HG02840 (cell line): ENCODE results near the gene WSB2.
"Not testable (repeated sequence)": the region's sequence is repeated elsewhere in the genome, so short reads cannot be mapped to it uniquely, and the experiment has no call there.

ENCODE experiments used
- ATAC-seq: cut with Tn5 transposase; IDR thresholded peaks from one replicate; pipeline ENCODE4 v1.9.1; 2021; ENCODE audit warnings: mild to moderate bottlenecking, moderate library complexity, moderate number of reproducible peaks; ENCODE audit not compliant: unreplicated experiment, low FRiP score

WSB2 gene

DNA sequence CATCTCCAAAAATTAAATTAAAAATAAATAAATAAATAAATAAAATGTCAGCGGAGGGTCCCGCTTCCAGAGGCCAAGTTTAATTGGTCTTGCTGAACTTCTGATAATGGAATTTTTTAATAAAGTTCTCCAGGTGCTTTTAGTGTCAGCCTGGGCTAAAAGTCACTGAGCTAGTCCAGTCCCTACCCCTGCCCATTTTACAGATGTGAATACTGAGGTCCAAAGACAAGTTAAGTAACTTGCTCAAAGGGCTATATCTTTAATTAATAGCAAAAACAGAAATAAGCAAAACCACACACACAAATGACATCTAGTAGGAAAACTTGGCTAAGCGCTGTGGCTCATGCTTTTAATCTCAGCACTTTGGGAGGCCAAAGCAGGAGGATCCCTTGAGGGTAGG, 50.1 kb downstream of the WSB2 start:
- no peak for ATAC-seq

DNA sequence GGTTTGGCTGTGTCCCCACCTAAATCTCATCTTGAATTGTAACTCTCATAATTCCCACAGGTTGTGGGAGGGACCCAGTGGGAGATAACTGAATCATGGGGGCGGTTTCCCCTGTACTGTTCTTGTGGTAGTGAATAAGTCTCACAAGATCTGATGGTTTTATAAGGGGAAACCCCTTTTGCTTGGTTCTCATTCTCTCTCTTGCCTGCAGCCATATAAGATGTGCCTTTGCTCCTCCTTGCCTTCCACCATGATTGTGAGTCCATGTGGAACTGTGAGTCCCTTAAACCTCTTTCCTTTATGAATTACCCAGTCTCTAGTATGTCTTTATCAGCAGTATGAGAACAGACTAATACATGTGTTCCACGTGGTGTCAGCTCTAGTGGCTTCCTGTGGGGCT, 61.2 kb downstream of the WSB2 start:
- ATAC-seq: not testable (repeated sequence)

DNA sequence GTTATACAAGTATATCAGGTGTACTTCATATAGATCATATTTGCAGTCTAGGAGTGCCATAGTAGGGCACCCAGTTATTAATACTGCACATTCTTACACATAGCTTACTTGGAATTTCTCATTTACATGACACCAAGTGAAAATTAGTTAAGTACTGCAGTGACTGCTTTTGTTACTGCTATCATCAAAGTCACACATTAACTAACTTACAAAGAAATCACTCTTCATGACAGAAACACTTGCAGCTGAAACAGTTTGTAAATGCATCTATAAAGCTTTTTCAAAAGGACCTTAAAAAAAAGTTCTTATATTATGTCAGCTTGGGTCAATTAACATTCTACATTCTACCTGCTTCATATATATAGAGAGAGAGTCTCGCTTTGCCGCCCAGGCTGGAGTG, 62.3 kb downstream of the WSB2 start:
- no peak for ATAC-seq

DNA sequence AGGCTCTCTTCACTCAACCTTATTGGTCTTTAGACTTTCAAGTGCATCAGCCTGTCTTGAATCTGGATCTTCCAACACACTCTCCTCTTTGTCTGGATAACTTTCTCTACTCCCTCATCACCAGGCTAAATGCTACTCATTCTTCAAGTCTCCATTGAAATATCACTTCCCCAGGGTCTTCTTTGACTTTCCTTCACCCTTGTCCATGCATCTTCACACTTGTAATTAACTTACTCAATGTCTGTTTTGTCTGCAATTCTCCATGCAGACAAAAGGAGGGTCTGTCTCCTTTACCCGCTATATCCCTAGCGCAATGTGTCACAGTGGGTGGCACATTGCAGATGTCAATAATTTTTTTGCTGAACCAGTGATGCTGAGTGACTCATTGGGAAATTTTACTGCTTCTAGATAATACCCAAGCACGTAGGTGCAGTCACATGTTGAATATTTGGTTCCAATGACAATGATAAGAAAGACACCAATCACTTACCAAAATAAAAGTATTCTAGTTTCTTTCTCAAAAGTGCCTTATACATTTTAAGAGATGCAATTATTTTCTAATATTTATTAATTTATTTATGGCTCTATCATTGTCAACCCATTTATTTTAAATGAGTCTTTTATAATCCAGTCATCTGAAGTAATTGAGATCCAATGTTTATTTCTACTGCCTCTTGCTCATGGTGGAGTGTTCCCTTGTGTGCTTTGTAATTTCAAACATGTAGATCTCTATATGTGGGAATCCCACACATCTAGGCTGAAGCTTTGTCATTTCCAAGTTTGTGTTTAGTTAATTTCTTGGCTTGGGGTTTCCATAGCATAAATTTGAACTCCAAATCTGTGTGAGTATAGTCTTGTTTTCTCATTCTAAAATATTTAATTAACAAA, 66.2 kb downstream of the WSB2 start:
- no peak for ATAC-seq

DNA sequence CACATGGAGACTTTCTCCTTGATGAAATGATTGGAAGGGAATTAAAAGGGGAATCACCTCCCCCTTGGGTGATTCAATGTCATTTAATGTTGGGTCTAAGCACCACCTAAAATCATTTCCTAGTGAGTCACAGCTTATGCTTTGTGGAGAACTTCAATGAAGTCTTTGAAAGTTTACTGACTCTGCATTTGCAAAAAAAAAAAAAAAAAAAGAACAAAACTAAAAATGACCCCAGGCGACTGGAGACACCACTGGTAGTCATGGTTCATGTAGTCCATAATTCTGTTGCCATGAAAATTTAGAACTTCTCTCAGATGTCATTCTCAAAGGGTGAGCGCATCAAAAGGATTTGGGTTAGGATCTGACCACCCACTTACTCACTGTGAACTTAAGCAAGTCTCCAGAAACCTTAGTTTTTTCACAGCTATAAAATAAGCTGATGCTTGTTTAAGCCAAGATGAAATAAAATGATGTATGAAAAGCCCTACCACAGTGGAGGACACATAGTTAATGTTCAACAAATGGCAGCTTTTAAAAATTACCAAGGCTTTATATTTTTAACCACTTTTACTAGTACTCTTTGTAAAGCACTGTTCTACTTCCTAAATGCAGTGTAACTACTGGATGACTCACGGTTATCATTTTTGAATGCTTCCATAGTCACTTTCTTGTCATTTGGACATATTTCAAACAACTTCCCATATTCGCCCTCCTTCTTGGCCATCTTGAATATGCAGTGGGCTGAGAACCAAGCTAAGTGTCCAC, 74.1 kb downstream of the WSB2 start:
- ATAC-seq: no peak

DNA sequence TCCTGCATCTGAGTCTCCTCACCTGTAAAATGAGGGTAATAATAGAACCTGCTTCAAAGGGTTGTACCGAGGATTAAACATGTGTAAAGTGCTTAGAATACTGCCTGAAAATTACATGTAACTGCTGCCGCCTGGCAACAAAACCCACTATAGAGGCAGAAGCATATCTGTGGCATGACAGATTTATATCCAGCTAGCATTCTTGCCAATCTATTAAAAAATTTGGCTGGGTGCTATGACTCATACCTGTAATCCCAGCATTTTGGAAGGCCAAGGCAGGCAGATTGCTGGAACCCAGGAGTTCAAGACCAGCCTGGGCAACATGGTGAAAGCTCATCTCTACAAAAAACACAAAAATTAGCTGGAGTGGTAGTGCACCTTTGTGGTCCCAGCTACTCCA, 75.8 kb downstream of the WSB2 start:
- no peak for ATAC-seq
